Heart left ventricle (tissue), 13 donors: ENCODE results near the gene ZNF555.

ENCODE experiments used
- CTCF ChIP-seq, 12 donors: fragments of 200-600 bp; sonication (generic) in 4 of 12; IDR thresholded peaks; one replicate each; pipeline versions ENCODE4 v1.5.0 to v1.8.0; 2018 to 2022; ENCODE audit warnings: antibody characterized with exemption in 12 of 12, mild to moderate bottlenecking in 5 of 12
- POLR2A ChIP-seq, 2 donors: fragments of 450-650 bp; IDR thresholded peaks; one replicate each; pipeline ENCODE4 v1.6.1; 2017; ENCODE audit warnings: antibody characterized with exemption in 2 of 2, mild to moderate bottlenecking in 2 of 2, moderate library complexity in 2 of 2
- donor health status: ischemic (EF 13 %, LVEDD 7.1; RV severe dilation, severe dysfunction).
- donor health status: DM: no; HTN: yes; CAD: no.
- donor health status: DM: no; HTN: no; CAD: no.
- donor health status: ischemic (EF 25% LVEDD 6.9; RV normal size, moderate dysfunction).
- donor health status: ischemic (EF 25% LVEDD 5.7; RV mildly dilated, moderate dysfunction).
- donor health status: ischemic (EF 35%, LVEDD 5.7; RV mildly dilated, moderate dysfunction).
- donor health status: nonischemic (EF 11% LVEDD 7.7; RV severe dilation, severe dysfunction).
- donor health status: DM: yes; HTN: yes; CAD: no.
- donor health status: PGD.
- donor health status: ischemic (EF 29% LVEDD 5.4; RV normal size, mild dysfunction).
- donor health status: nonischemic (EF 23%, LVEDD 6.1; RV moderate dilation, normal function).

GRCh38 chr19:2799273-2800020, 41.8 kb upstream of the ZNF555 start:
- TF ChIP-seq POLR2A (IDR thresholded peaks at IDR 0.05) = no peak
- no peak for TF ChIP-seq CTCF (IDR thresholded peaks at IDR 0.05)
